T-helper 1 cell (primary cell): ENCODE data around the gene AAGAB.
A peak's percentile ranks its signal among the peaks of the same experiment; 100 is the strongest.
"Not testable (repeated sequence)": the region's sequence is repeated elsewhere in the genome, so short reads cannot be mapped to it uniquely, and the experiment has no call there.

Experiments
- DNase-seq, 5 donors: peaks; one replicate each; pipeline ENCODE4 v3.0.0-alpha.2; 2012 to 2020

The AAGAB gene

GRCh38 chr15:67253101-67253500, 1.4 kb downstream of the AAGAB start:
- DNase-seq, result no peak

- DNase-seq, result no peak
These were observed 3.1 kb downstream of the AAGAB start for GRCh38 chr15:67251318-67251717.

GRCh38 chr15:67249830-67250229, 4.6 kb downstream of the AAGAB start:
- DNase-seq, result no peak

- no peak for DNase-seq
These were observed 6.4 kb downstream of the AAGAB start for GRCh38 chr15:67248011-67248505.

- not testable (repeated sequence) for DNase-seq
These were observed 7.9 kb downstream of the AAGAB start for GRCh38 chr15:67246606-67247005.

DNA sequence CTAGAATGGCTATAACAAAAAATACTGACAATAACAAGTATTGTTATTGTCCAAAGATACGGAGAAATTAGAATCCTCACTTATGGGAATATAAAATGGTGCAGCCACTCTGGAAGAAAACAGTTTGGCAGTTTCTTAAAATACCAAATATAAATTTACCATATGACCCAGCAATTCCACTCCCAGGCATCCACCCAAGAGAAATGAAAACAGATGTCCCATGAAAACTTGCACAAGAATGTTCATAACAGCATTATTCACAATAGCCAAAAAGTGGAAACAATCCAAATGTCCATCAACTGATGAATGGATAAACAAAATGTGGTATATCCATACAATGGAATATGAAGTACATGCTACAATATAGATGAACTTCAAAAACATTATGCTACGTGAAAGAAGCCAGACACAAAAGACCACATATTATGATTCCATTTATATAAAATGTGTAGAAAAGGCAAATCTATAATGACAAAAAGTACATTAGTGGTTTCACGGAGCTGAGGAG, 9.4 kb downstream of the AAGAB start:
- no peak for DNase-seq

- peak in 1 of 5 donors; percentile 16 for DNase-seq
These were observed 11.8 kb downstream of the AAGAB start for GRCh38 chr15:67242708-67243111.

DNA sequence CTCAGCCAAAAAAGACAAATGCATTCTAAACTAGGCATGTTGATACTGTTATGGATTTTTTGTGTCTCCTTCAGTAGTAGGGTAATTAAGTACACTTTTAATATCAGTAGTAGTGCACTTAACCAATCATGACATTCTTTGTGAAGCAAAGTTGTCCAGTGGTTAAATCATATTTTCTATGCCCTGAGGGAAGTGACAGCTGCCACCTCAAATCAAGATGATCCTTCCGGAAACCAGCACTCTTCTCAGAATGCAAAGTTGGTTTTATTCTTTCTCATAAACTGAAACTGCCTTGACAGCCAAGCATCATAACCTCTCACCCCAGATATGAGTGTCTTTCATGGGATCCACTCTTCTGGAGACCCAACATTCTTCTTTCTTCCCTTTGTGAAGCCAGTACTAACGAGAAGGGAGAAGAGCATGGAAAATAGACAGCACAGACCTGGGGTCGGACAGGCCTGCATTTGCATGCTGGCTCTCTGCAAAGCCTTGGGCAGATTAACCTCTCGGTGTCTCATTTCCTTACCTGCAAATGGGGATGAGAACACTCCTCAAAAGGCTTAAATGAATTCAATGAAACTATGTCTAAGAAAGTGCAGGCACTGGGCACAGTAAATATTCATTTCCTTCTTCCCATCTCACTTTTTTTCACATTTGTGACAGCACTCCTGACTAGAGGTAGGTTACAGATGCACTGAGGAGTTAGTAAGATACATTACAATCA, 13.2 kb downstream of the AAGAB start:
- DNase-seq, result peak in 1 of 5 donors; percentile 89

GRCh38 chr15:67240235-67241131, 14.0 kb downstream of the AAGAB start:
- DNase-seq, result peak in 3 of 5 donors; percentile 14 to 61 (median 20)

DNA sequence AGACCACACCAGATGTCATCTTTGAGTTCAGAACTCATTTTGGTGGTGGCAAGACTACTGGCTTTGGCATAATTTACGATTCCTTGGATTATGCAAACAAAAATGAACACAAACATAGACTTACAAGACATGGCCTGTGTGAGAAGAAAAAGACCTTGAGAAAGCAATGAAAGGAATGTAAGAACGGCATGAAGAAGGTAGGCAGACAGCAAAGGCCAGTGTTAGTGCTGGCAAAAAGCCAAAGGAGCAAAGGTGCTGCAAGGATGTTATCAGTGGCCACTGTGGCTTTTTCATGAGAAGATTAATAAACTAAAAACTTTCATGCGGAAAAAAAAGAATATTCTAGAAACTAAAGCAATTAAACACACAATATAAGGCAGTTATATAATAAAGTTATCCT, 21.9 kb downstream of the AAGAB start:
- DNase-seq, result no peak

GRCh38 chr15:67230504-67230903, 24.0 kb downstream of the AAGAB start:
- DNase-seq, result no peak

DNA sequence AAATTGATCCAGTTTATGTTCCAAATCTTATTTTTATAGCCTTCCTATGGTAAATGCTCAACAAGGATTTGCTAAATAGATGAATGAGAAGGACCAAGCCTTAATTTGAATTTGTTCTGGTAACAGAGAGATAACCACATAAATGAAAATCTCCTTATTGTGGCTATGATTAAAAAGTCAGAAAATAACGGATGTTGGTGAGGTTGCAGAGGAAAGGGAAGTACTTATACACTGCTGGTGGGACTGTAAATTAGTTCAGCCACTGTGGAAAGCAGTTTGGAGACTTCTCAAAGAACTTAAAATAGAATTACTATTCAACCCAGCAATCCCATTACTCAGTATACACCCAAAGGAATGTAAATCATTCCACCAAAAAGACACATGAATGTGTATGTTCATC, 26.2 kb downstream of the AAGAB start:
- DNase-seq, result no peak

DNA sequence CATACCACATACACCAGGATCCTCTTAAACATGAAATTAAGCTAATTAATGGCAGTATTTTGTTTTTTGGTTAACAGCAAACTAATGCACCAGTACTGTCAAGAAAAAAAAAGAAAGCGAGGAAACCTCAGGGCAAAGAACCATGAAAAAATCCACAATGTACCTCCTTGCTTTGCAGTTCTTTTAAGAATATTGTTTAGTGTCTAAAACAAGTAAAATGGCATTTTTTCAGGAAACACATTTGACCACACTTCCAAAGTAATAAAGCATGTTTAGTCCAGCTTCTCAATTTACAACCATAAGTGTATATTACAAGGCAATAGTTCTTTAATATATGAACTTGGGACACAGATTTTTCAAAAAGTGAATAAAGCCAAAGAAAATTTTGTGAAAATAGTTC, 26.6 kb downstream of the AAGAB start:
- no peak for DNase-seq

- DNase-seq, result no peak
These were observed 27.0 kb downstream of the AAGAB start for GRCh38 chr15:67227431-67227830.

DNA sequence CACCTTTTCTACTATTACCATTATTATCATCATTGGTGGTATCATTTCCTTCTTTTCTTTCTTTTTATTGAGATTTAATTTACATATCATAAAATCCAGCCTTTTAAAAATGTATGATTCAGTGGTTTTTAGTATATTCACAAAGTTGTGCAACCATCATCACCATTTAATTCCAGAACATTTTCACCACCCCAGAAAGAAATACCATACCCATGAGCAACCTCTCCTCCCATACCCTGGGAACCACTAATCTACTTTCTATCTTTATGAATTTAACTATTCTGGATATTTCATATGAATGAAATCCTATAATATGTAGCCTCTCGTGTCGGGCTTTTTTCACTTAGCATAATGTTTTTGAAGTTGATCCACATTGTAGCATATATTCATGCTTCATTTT, 29.1 kb downstream of the AAGAB start:
- no peak for DNase-seq

DNA sequence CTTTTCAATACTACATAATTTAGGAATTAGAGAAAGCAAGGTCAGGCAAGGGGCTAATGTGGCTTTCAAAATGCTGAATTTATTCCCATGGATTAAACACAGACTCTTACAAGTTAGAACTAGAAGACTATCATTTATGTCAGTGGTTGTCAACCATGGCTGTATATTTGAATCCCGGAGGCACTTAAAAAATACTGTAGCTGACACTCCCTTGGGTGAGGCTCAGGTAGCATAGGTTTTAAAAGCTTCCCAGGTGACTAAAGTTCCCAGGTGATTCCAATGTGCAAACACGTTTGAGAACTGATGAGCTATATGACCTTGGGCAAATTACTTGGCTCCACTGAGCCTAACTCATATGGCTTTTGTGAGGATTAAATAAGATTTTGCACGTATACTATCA, 29.6 kb downstream of the AAGAB start:
- no peak for DNase-seq

- DNase-seq, result no peak
These were observed 35.2 kb downstream of the AAGAB start for GRCh38 chr15:67219288-67219687.

DNA sequence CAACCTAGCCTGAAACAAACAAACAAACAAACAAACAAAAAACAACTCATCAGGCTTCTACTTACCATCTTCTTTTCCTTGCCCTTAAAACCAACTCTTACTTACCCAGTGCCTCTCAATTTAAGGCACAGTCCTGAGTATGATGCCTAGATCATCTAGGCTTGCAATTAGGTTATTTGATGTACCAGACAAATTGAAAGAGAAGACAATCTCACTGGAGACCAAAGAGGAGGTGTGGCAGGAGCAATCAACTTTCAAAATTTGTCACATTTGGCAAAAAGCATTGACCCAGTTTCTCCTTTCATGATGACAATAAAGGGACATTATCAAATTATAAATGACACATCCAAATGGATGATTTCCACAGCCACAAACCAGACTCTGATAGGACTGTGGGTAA, 36.0 kb downstream of the AAGAB start:
- DNase-seq, result no peak

DNA sequence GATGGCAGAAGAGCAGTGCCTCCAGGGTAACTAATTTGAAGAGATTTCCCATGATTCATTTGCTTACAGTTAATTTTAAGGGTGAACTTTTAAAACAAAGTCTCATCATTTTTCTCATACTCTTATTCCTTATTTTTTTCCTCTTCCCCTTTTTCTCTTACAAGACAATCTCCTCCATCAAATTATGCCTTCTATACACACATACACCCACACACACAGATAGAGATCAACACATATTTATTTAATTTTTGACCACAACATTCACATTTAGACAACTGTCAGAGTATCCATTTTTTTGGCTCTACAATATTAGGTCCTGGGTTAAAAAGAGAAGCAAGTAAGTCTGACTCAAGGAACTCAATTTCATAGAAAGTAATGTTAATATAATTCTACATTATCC, 37.6 kb downstream of the AAGAB start:
- DNase-seq, result no peak

DNA sequence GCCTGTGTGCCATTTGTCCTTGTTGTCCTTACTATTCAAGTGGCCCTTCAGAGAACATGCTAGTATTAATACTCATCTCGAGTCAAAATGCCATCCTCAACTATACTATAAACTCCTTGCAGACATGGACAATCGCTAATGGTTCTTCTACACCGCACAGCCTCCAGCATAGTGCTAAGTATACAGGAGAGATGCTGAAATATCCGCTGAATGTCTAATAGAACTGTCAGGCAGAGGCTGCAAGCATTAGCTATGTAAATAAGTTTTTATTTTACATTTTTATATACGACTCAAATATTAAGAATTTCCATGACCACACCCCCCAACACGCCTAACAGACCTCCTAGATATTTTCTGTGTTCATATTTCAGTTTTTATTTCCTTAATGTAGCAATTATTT, 39.4 kb downstream of the AAGAB start:
- DNase-seq, result no peak

DNA sequence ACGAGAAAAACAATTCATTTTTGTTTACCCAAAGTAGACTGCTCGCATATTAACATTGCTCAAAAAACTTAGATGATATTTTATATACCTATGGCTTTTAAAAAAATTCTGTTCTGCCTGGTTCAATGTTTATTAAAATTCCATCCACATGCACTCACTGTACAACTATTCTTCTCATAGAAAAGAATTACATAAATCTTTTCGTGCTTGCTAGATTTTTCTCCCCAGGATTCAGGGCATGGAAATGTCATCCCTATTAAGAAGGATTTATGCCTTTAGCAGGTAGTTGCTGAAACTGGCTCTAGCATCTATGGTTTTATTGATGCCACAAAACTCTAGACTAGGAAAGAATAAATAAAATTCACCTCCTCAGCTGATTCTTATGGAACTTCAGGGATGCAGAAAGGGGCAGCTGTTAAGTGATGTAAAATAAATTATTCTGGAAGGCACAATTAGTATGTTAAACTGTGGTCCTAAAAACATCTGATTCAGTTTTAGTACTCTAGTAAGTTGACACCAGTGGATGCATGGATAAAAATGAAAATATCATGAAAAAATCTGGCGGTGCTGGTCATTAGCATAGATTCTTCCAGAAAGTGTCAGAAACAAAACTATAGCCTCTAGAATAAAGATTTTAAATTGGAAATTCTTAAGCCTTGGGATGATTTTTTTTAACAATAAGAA, 41.6 kb downstream of the AAGAB start:
- DNase-seq, result no peak

- no peak for DNase-seq
These were observed 43.8 kb downstream of the AAGAB start for GRCh38 chr15:67210555-67211168.

- no peak for DNase-seq
These were observed 46.1 kb downstream of the AAGAB start for GRCh38 chr15:67208396-67208795.
